WERI-Rb-1 (cell line): ENCODE results near the gene LDHD.

Experiments
- DNase-seq: peaks from one replicate; pipeline ENCODE4 v3.0.0-alpha.2; 2020
- H3K27ac ChIP-seq: fragments of 250-450 bp; sonication (Bioruptor Pico); 2 replicates; pipeline ENCODE4 v1.5.1; 2020; ENCODE audit warnings: mild to moderate bottlenecking, moderate library complexity
- H3K27me3 ChIP-seq: fragments of 250-450 bp; sonication (Bioruptor Pico); 2 replicates; pipeline ENCODE4 v1.5.1; 2021; ENCODE audit warnings: mild to moderate bottlenecking, low read depth, moderate library complexity; ENCODE audit not compliant: insufficient read depth, severe bottlenecking
- H3K36me3 ChIP-seq: fragments of 250-450 bp; sonication (Bioruptor Pico); 2 replicates; pipeline ENCODE4 v1.5.1; 2020; ENCODE audit warnings: mild to moderate bottlenecking, moderate library complexity
- H3K4me3 ChIP-seq: 2 replicates; pipeline ENCODE4 v1.5.1; 2011; ENCODE audit warnings: low read depth, mild to moderate bottlenecking, control low read depth, low read length
- H3K9me3 ChIP-seq: fragments of 250-450 bp; sonication (Bioruptor Pico); 2 replicates; pipeline ENCODE4 v1.5.1; 2021; ENCODE audit warnings: mild to moderate bottlenecking, moderate library complexity; ENCODE audit not compliant: severe bottlenecking
- CTCF ChIP-seq: IDR thresholded peaks from 2 replicates; pipeline ENCODE4 v1.5.1; 2011; ENCODE audit warnings: low read depth, mild to moderate bottlenecking, control low read depth, inconsistent platforms, low read length

Gene LDHD

GRCh38 chr16:75108792-75109731 is 7.5 kb downstream of the LDHD start:
- H3K4me3 ChIP-seq: no peak overlapping the region
- DNase-seq: no peak
- H3K36me3 ChIP-seq: peaks cover 18% of the 10 kb centered on the region; the same call in 1 of the 2 replicates
- H3K9me3 ChIP-seq: no peaks in the 10 kb centered on the region
- H3K27me3 ChIP-seq: no peaks in the 10 kb centered on the region
- H3K27ac ChIP-seq: no peak overlapping the region
- TF ChIP-seq CTCF: no peak

GRCh38 chr16:75107505-75107904 is 9.1 kb downstream of the LDHD start:
- peaks cover 20% of the 10 kb centered on the region; the same call in 1 of the 2 replicates for H3K36me3 ChIP-seq
- TF ChIP-seq CTCF: no peak
- H3K4me3 ChIP-seq: no peak overlapping the region
- DNase-seq: no peak
- H3K27me3 ChIP-seq: no peaks in the 10 kb centered on the region
- H3K9me3 ChIP-seq: no peaks in the 10 kb centered on the region
- H3K27ac ChIP-seq: no peak overlapping the region

- DNase-seq: no peak
Measured at GRCh38 chr16:75106351-75107274, 10.0 kb downstream of the LDHD start.

GRCh38 chr16:75105306-75106061 is 11.1 kb downstream of the LDHD start:
- H3K27me3 ChIP-seq: no peaks in the 10 kb centered on the region
- H3K27ac ChIP-seq: no peak overlapping the region
- H3K4me3 ChIP-seq: no peak overlapping the region
- peaks cover 20% of the 10 kb centered on the region for H3K36me3 ChIP-seq
- TF ChIP-seq CTCF: no peak
- DNase-seq: no peak
- H3K9me3 ChIP-seq: no peaks in the 10 kb centered on the region

More at GRCh38 chr16:75106351-75107274, 10.0 kb downstream of the LDHD start:
- Histone ChIP-seq H3K27me3 (no peaks in the 10 kb centered on the region), H3K27ac (peak overlapping the region; percentile 22; the same call in 1 of the 2 replicates), H3K36me3 (peaks cover 20% of the 10 kb centered on the region; the same call in 1 of the 2 replicates), H3K4me3 (no peak overlapping the region), H3K9me3 (no peaks in the 10 kb centered on the region)
- TF ChIP-seq CTCF: no peak

GRCh38 chr16:75104836-75105235 is 11.7 kb downstream of the LDHD start:
- Histone ChIP-seq H3K27ac (no peak overlapping the region), H3K9me3 (no peaks in the 10 kb centered on the region), H3K36me3 (peaks cover 20% of the 10 kb centered on the region), H3K4me3 (no peak overlapping the region), H3K27me3 (no peaks in the 10 kb centered on the region)
- TF ChIP-seq CTCF: no peak
- no peak for DNase-seq
